EH (cell line): ENCODE results near the gene NR4A3.

Experiments
- DNase-seq: peaks from one replicate; pipeline ENCODE4 v3.0.0-alpha.2; 2015; ENCODE audit warnings: low read depth

The NR4A3 gene

GRCh38 chr9:99814359-99814758 is 7.3 kb upstream of the NR4A3 start:
- no peak for DNase-seq

GRCh38 chr9:99816392-99816791 is 5.3 kb upstream of the NR4A3 start:
- DNase-seq, result no peak

GRCh38 chr9:99818500-99818899 is 3.2 kb upstream of the NR4A3 start:
- DNase-seq, result no peak

GRCh38 chr9:99819123-99819855 is 2.4 kb upstream of the NR4A3 start:
- DNase-seq, result peak; percentile 92

- DNase-seq, result peak; percentile 96
These were observed 1.6 kb upstream of the NR4A3 start for GRCh38 chr9:99819856-99820684.

- DNase-seq, result peak; percentile 74
These were observed 845 bp upstream of the NR4A3 start for GRCh38 chr9:99820685-99821395.

GRCh38 chr9:99822109-99822805 is 572 bp downstream of the NR4A3 start:
- DNase-seq, result peak; percentile 67

GRCh38 chr9:99822806-99823591 is 1.3 kb downstream of the NR4A3 start:
- DNase-seq, result peak; percentile 64

GRCh38 chr9:99823681-99824377 is 2.1 kb downstream of the NR4A3 start:
- peak; percentile 53 for DNase-seq

GRCh38 chr9:99824378-99825171 is 2.9 kb downstream of the NR4A3 start:
- DNase-seq, result peak; percentile 29

- DNase-seq, result no peak
These were observed 3.7 kb downstream of the NR4A3 start for GRCh38 chr9:99825172-99826046.

GRCh38 chr9:99826579-99826978 is 4.9 kb downstream of the NR4A3 start:
- DNase-seq, result no peak

- DNase-seq, result no peak
These were observed 5.6 kb downstream of the NR4A3 start for GRCh38 chr9:99827244-99827643.

GRCh38 chr9:99828054-99828416 is 6.3 kb downstream of the NR4A3 start:
- no peak for DNase-seq

GRCh38 chr9:99828417-99829176 is 6.9 kb downstream of the NR4A3 start:
- DNase-seq, result no peak

GRCh38 chr9:99831857-99832557 is 10.3 kb downstream of the NR4A3 start:
- DNase-seq, result no peak

- no peak for DNase-seq
These were observed 10.8 kb downstream of the NR4A3 start for GRCh38 chr9:99832558-99832864.

- DNase-seq, result no peak
These were observed 12.1 kb downstream of the NR4A3 start for GRCh38 chr9:99833735-99834134.
